ENCODE data around the gene RXRA. TPM values are rescaled to one million over a fixed set of nuclear protein-coding genes. Genes with fewer than 3 reads are reported as not detected.

RXRA gene
- polyA plus RNA-seq, 3 donors = 15.8 to 91.0 (median 23.2) TPM

GRCh38 chr9:134403682-134404301 is 77.5 kb downstream of the RXRA start:
- Mint-ChIP-seq H3K4me1 (peaks cover 90% of the 10 kb centered on the region), H3K27me3 (ENCODE audit: low read depth in 3 of 3) (no peaks in the 10 kb centered on the region), H3K27ac (peak overlapping the region; percentile 89 to 98 (median 96)), H3K36me3 (peaks cover 18 to 76% of the 10 kb centered on the region in 2 donors), H3K9me3 (peaks cover 0 to 8% (median 3%) of the 10 kb centered on the region in 7 donors), H3K4me3 (peak overlapping the region; percentile 54 to 80)
- intact Hi-C loops (cut with micrococcal nuclease) = loop anchor here in 1 of 2 donors (2.0 kb wide), 2 partner anchors 31 to 79 kb away; no protein-coding TSS in a partner anchor
- Histone ChIP-seq H2AFZ (ENCODE audit: insufficient read depth, low read depth, low read length, poor library complexity, severe bottlenecking) (no peak overlapping the region), H3K79me2 (ENCODE audit: insufficient read depth, low read length) (peaks cover 88% of the 10 kb centered on the region), H3K9ac (ENCODE audit: insufficient read depth, low read length, poor library complexity, severe bottlenecking) (peak overlapping the region; percentile 78), H3K36me3 (replicated peaks in 1 of 2; ENCODE audit: control insufficient read depth in 1 of 2, insufficient read depth in 2 of 2, low read length in 2 of 2) (peaks cover 19 to 27% of the 10 kb centered on the region in 2 donors), H3K4me1 (ENCODE audit: control insufficient read depth in 1 of 2, insufficient read depth in 2 of 2, low read length in 2 of 2) (peaks cover 99 to 100% of the 10 kb centered on the region in 2 donors), H3K4me2 (replicated peaks; ENCODE audit: extremely low read depth, low read length, poor library complexity, severe bottlenecking) (peak overlapping the region; percentile 71), H3K9me3 (replicated peaks in 1 of 2; ENCODE audit: control insufficient read depth in 1 of 2, insufficient read depth in 1 of 2, low read length in 2 of 2) (peaks cover 0 to 6% of the 10 kb centered on the region in 2 donors), H3K27ac (ENCODE audit: low read depth in 1 of 2, low read length in 2 of 2) (peak overlapping the region; percentile 97), H4K20me1 (ENCODE audit: insufficient read depth, low read length) (peaks cover 52% of the 10 kb centered on the region), H3K4me3 (replicated peaks in 1 of 3; ENCODE audit: low read depth in 2 of 3, low read length in 3 of 3) (peak overlapping the region in 1 of 3 experiments; percentile 68), H3K27me3 (ENCODE audit: control insufficient read depth in 2 of 2, insufficient read depth in 2 of 2, low read length in 2 of 2) (no peaks in the 10 kb centered on the region)
- no peak for TF ChIP-seq CTCF (IDR thresholded peaks at IDR 0.05)
- 0% methylated on average over 14 of the region's 17 CpGs for WGBS (ENCODE audit: insufficient coverage)
- peak; percentile 63 to 81 (median 69) for DNase-seq

GRCh38 chr9:134404376-134405358 is 78.4 kb downstream of the RXRA start:
- intact Hi-C loops (cut with micrococcal nuclease) = loop anchor here (2.0 to 5.0 kb wide), 5 partner anchors 32 to 80 kb away; partner anchors contain the start of gene RXRA (in 1 of the 2)
- Mint-ChIP-seq H3K27ac (peak overlapping the region; percentile 94 to 100 (median 99)), H3K27me3 (ENCODE audit: low read depth in 3 of 3) (no peaks in the 10 kb centered on the region), H3K36me3 (peaks cover 14 to 76% of the 10 kb centered on the region in 2 donors), H3K4me1 (peaks cover 90% of the 10 kb centered on the region), H3K9me3 (no peaks in the 10 kb centered on the region), H3K4me3 (peak overlapping the region; percentile 62 to 80)
- H3K9ac ChIP-seq (ENCODE audit: insufficient read depth, low read length, poor library complexity, severe bottlenecking) = peak overlapping the region; percentile 78
- TF ChIP-seq CTCF (IDR thresholded peaks at IDR 0.05) = no peak
- peak overlapping the region; percentile 97 for H3K27ac ChIP-seq (ENCODE audit: low read depth in 1 of 2, low read length in 2 of 2)
- H2AFZ ChIP-seq (ENCODE audit: insufficient read depth, low read depth, low read length, poor library complexity, severe bottlenecking) = no peak overlapping the region
- H4K20me1 ChIP-seq (ENCODE audit: insufficient read depth, low read length) = peaks cover 45% of the 10 kb centered on the region
- H3K4me3 ChIP-seq (replicated peaks in 1 of 3; ENCODE audit: low read depth in 2 of 3, low read length in 3 of 3) = peak overlapping the region in 1 of 3 experiments; percentile 68
- no peaks in the 10 kb centered on the region for H3K9me3 ChIP-seq (replicated peaks in 1 of 2; ENCODE audit: control insufficient read depth in 1 of 2, insufficient read depth in 1 of 2, low read length in 2 of 2)
- peaks cover 99 to 100% of the 10 kb centered on the region in 2 donors for H3K4me1 ChIP-seq (ENCODE audit: control insufficient read depth in 1 of 2, insufficient read depth in 2 of 2, low read length in 2 of 2)
- H3K36me3 ChIP-seq (replicated peaks in 1 of 2; ENCODE audit: control insufficient read depth in 1 of 2, insufficient read depth in 2 of 2, low read length in 2 of 2) = peaks cover 13 to 34% of the 10 kb centered on the region in 2 donors
- H3K4me2 ChIP-seq (replicated peaks; ENCODE audit: extremely low read depth, low read length, poor library complexity, severe bottlenecking) = peak overlapping the region; percentile 71
- peaks cover 86% of the 10 kb centered on the region for H3K79me2 ChIP-seq (ENCODE audit: insufficient read depth, low read length)
- peak in 2 of 3 donors; percentile 41 to 55 for DNase-seq
- WGBS (ENCODE audit: insufficient coverage) = 20% methylated on average over 32 of the region's 34 CpGs
- H3K27me3 ChIP-seq (ENCODE audit: control insufficient read depth in 2 of 2, insufficient read depth in 2 of 2, low read length in 2 of 2) = no peaks in the 10 kb centered on the region
